HG03159 (cell line): Measurements from ENCODE around the gene IQGAP1.
A peak's percentile ranks its signal among the peaks of the same experiment; 100 is the strongest.

Experiments
- ATAC-seq: cut with Tn5 transposase; IDR thresholded peaks from one replicate; pipeline ENCODE4 v1.9.1; 2021; ENCODE audit warnings: mild to moderate bottlenecking, moderate library complexity; ENCODE audit not compliant: unreplicated experiment

Gene IQGAP1

DNA sequence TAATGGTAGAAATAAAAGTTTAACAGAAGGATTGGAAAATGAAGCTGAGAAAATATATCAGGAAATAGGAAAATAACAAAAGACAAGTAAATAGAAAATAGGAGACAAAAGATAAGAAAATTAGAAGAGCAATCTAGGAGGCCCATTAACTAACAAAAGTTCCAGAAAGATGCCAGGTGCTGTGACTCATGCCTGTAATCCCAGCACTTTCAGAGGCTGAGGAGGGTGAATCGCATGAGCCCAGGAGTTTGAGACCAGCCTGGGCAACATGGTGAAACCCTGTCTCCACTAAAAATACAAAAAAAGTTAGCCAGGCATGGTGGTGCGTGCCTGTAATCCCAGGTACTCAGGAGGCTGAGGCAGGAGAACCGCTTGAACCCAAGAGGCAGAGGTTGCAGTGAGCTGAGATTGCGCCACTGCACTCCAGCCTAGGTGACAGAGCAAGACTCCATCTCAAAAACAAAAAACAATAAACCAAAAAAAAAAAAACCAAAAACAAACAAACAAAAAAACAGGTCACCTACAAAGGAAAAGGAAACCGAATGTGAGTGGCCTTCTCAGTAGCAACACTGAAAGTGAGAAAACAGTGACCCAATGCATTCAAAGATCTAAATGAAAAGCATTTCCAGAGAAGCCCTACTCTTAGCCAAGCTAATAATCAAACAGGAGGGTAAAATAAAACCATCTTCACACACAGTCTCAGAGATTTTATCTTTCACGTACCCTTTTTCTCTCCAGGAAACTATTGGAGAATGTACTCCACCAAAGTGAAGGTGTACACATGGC lies 136.2 kb downstream of the IQGAP1 start:
- peak; percentile 62 for ATAC-seq

DNA sequence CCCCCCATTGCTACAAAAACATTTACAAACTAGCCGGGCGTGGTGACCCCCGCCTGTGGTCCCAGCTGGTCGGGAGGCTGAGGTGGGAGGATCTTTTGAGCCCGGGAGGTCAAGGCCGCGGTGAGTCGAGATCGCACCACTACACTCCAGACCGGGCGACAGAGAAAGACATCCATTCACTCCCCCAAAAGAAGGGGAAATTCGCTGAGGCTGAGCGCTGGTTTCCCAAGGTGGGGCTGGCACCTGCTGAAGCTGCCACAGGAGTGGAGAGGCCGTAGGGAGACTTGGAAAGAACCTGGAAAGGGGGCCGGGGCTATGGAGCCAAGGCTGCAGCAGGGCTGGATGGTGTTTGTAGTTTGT lies 140.9 kb downstream of the IQGAP1 start:
- ATAC-seq: no peak

DNA sequence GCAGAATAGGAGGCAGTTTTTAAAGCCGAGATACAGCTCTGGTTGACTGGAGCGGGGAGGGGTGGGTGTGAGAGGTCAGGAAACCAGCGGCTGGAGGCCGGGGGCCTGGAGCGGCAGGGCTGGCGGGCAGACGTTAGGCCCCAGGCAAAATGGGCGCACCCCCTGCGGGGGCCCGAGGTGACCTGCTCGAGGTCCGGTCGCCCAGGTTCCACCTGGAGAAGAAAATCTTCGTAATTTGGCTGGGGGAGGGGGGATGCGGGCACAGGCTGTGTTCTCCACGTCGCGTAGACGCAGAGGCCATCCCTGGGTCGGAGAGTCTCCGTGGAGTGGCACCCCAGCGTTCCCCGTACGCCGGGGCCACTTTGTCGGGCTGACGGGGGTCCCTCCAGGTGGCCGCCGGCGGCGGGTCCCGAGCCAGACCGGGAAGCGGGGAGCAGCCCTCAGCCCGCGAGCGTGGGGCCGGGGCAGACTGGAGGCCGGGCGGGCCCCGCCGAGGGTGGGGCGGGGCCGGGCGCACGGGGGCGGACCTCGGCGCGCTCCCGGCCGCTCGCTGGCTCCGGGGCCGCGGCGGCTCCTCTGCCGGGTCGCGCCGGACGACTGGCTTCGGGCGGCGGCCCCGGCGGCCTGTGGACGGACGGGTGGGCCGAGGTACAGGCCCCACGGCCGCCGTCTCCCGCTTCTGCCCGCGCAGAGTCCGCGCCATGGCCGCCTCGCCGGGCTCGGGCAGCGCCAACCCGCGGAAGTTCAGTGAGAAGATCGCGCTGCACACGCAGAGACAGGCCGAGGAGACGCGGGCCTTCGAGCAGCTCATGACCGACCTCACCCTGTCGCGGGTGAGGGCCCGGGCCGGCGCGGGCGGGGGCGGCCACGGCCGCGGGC lies 141.6 kb downstream of the IQGAP1 start, which contains the start of gene CRTC3:
Gene CRTC3, plus strand, starts transcription at position 553 of the 879 bp plus-strand sequence. Its CDS starts 149 bp downstream, at position 702.
- peak; percentile 63 for ATAC-seq

DNA sequence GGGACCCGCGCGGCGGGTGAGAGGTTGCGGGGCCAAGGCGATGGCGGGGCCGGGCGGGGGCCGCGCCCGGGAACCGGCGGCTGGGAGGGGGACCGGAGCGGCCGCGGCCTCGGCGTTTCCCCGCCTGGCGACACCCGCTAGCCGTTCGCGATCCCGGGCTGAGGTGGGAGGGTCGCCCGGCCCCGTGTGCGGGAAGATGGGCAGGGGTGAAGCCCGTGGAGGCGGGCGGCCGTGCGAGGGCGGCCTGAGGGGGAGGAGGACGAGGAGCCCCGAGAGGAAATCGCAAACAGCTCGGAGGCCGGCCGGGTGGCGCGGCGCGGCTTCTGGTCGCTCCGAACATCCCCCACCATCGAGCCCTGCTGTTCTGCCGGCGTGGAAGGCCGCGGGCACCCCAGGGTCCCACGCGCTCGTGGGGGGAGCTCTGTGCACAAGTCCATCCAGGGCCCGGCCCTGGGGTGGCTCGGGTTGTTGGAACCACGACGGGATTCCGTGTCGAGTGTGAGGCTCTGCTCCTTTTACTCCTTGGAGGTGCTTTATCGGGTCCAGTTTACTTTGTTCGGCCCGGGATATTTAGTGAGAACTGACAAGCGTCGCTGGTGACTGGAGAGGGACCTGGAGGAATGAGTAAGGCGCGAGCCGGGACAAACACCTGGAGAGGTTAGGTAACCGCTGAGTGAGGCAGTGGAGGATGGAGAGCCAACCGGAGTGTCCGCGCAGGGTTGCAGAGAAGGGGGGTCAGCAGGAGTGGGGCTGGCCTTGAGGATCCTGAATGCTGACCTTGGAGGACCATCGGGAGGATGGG lies 142.4 kb downstream of the IQGAP1 start:
- ATAC-seq: peak; percentile 36

DNA sequence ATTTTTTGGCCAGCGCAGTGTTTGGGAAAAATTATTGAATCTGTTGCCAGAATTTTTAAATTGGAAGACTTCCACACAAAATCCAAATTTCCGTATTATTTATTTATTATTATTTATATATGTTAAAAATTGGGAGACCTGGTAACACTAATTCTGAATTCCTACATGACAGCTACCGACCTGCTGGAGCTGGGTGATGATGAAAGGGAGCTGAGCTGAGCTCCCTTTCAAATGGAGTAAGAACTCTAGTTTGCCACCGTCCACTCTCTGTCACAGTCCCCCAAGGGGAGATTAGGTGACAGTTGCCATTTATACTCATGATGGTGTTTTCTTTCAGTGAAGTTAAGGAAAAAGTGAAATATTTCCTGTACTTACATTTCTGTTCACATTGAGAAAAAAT lies 143.1 kb downstream of the IQGAP1 start:
- no peak for ATAC-seq

DNA sequence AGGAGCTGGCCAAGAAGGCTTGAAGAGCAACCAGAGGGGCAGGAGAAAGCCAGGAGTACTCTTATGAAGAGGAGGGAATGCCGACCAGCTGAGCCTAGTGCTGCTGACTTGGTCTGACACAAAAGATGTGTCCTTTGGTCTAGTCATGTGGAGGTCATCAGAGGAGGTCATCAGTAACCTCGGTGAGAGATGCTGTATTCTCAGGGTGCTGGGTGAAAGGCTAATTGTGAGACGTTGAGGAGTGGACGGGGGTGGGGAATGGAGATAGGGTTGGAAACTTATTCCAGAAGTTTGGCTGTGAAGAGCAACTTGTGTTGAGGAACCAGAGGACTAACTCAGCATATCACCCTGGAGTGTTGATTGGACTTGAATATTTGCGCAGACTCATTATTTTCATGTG lies 147.2 kb downstream of the IQGAP1 start:
- no peak for ATAC-seq

DNA sequence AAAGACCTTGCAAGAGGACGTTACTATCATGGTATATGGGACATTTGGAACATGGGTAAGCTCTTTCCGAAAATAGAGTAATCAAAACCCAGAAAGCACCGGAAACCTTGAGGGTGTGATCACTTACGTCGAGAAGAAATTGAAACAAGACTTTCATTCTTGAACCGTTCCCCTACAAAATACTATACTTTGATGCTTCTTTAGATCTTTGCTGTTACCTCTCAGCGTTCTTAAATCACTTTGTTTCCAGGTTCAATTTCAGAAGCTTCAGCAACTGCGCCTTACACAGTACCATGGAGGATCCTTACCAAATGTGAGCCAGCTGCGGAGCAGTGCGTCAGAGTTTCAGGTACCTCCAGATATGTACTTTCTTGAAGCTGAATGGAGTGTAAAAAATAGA lies 151.7 kb downstream of the IQGAP1 start:
- ATAC-seq: no peak

DNA sequence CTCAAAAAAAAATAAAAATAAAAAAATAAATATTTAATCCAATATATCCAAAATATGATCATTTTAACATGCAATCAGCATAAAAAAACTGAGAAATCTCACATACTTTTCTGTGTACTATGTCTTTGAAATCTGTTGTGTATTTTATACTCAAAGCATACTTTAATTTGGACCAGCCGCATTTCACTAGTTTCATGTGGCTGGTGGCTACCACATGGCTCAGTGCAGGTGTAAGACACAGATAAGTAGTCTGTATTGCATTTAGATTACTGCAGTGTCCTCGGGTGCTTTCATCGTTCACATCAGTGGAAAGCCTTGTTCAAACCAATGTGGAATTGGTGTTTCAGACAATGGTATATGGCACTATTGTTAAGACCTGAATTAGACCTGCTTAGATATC lies 152.7 kb downstream of the IQGAP1 start:
- ATAC-seq: no peak

DNA sequence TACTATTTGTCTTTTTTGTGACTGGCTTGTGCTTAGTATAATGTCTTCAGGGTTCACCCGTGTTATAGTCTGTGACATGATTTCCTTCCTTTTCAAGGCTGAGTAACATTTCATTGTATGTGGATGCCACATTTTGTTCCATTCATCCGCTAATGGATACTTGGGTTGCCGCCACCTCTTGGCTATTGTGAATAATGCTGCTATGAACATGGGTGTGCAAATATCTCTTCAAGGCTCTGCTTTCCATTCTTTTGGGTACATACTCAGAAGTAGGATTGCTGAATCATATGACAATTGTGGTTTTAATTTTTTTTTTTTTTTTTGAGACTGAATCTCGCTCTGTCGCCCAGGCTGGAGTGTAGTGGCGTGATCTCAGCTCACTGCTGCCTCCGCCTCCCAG lies 157.1 kb downstream of the IQGAP1 start:
- ATAC-seq: no peak

DNA sequence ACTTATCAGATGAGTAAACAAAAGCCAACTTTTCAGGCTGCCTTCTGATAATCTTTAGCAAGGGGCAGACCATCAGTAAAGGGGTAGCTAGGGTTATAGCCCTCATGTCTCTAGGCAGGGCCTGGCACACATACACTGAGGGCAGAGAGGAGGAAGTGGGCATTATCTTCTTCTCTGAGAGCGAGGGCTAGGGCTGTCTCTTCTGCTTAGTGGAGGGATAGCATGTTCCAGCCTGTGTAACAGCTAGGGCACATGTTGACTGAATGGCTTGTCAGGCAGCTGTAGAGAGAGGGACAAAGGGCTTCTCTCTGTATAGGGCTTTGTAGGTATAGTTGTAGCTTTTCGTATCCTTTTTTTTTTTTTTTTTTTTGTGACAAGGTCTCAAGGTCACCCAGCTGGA lies 159.5 kb downstream of the IQGAP1 start:
- no peak for ATAC-seq

DNA sequence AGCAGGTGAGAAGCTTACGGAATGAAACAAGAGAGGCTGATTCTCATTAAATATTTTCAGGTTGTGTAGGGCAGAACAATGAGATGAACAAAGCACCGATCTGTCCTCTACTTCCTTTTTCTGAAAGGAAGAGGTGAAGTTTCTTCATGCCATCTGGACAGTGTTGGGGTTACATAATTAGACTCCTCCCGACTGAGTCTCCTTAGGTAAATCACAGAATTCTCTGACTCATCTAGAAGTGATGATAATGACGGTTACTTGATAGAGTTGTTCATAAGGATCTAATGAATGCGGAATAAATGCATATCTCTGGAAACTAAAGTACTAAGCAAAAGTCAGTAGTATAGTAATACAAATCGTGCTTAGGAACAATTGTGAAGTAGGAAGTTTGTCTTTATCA lies 162.9 kb downstream of the IQGAP1 start:
- ATAC-seq: peak; percentile 65
